Caco-2 (cell line): Measurements from ENCODE around the gene SYTL5. TPM values are rescaled to one million over a fixed set of nuclear protein-coding genes. Genes with fewer than 3 reads are reported as not detected.

Experiments used
- BruUV-seq: library from RNA; stranded (reverse); fragments of 400-500 nt; replicated peaks from 2 replicates; lab custom pipeline; 2021; lab: Mats Ljungman, UMichigan
- CTCF ChIA-PET: fragments of 300-600 bp; sonication (Branson Sonifier 250); formaldehyde crosslinking; loops from one replicate; lab custom pipeline; 2022; ENCODE audit warnings: antibody characterized with exemption; lab: Charles Lee
- POLR2A ChIA-PET: fragments of 300-600 bp; sonication (Branson Sonifier 250); formaldehyde crosslinking; loops from one replicate; lab custom pipeline; 2022; ENCODE audit warnings: antibody characterized with exemption; lab: Charles Lee
- DNase-seq, 2 experiments: peaks; one replicate each; pipeline versions ENCODE4 v3.0.0 to v3.0.0-alpha.2; 2020 to 2022
- H3K27me3 ChIP-seq: replicated peaks from 2 replicates; pipeline ENCODE4 v1.6.0; 2011; ENCODE audit warnings: low read length; ENCODE audit not compliant: control insufficient read depth, insufficient read depth
- H3K36me3 ChIP-seq: 2 replicates; pipeline ENCODE4 v1.5.1; 2011; ENCODE audit warnings: low read length; ENCODE audit not compliant: control insufficient read depth, insufficient read depth
- H3K4me1 ChIP-seq: fragments of 250-450 bp; sonication (Bioruptor Pico); 2 replicates; pipeline ENCODE4 v1.5.1; 2020; ENCODE audit warnings: mild to moderate bottlenecking
- H3K4me3 ChIP-seq: 2 replicates; pipeline ENCODE4 v1.5.1; 2011; ENCODE audit warnings: low read depth, mild to moderate bottlenecking, control low read depth, low read length
- H3K9me3 ChIP-seq: fragments of 250-450 bp; sonication (Bioruptor Pico); 2 replicates; pipeline ENCODE4 v1.5.1; 2020; ENCODE audit warnings: mild to moderate bottlenecking, moderate library complexity
- H3K27ac Mint-ChIP-seq: one replicate; pipeline ENCODE4 v1.8.0; 2022; ENCODE audit warnings: mixed read lengths; ENCODE audit not compliant: unreplicated experiment
- H3K27me3 Mint-ChIP-seq: one replicate; pipeline ENCODE4 v1.8.0; 2022; ENCODE audit warnings: mixed read lengths; ENCODE audit not compliant: insufficient read depth, unreplicated experiment
- H3K36me3 Mint-ChIP-seq: one replicate; pipeline ENCODE4 v1.8.0; 2022; ENCODE audit warnings: mild to moderate bottlenecking, mixed read lengths; ENCODE audit not compliant: insufficient read depth, unreplicated experiment
- H3K4me1 Mint-ChIP-seq: one replicate; pipeline ENCODE4 v1.8.0; 2022; ENCODE audit warnings: low read depth, mixed read lengths; ENCODE audit not compliant: unreplicated experiment
- H3K4me3 Mint-ChIP-seq: one replicate; pipeline ENCODE4 v1.8.0; 2022; ENCODE audit warnings: mild to moderate bottlenecking, moderate library complexity, mixed read lengths; ENCODE audit not compliant: unreplicated experiment
- H3K9me3 Mint-ChIP-seq: one replicate; pipeline ENCODE4 v1.8.0; 2022; ENCODE audit warnings: mixed read lengths; ENCODE audit not compliant: unreplicated experiment
- intact Hi-C: fragments of 100-400 bp; cut with micrococcal nuclease; formaldehyde crosslinking; loops from one replicate; pipeline ENCODE4 v1.10.0; 2022; ENCODE audit not compliant: unreplicated experiment
- total RNA-seq: library from RNA; stranded (reverse); gene quantifications from 2 replicates; pipeline ENCODE4 v1.2.3, GENCODE V29; 2022
- TF ChIP-seq, protein P1 (sequence below), 2 experiments: fragments of 200-600 bp in 1 of 2; IDR thresholded peaks; 1 replicate in 1 of 2; 2 replicates in 1 of 2; pipeline versions ENCODE4 v1.5.1 to v1.8.0; 2011 to 2022; ENCODE audit warnings: antibody characterized with exemption in 1 of 2, control low read depth in 1 of 2, inconsistent platforms in 1 of 2, low read depth in 1 of 2, low read length in 1 of 2, mild to moderate bottlenecking in 1 of 2, moderate library complexity in 1 of 2; ENCODE audit not compliant: insufficient read depth in 1 of 2, severe bottlenecking in 1 of 2, unreplicated experiment in 1 of 2

The SYTL5 gene
- total RNA-seq, 1 experiment from 2014 or later = 8.9 TPM

DNA sequence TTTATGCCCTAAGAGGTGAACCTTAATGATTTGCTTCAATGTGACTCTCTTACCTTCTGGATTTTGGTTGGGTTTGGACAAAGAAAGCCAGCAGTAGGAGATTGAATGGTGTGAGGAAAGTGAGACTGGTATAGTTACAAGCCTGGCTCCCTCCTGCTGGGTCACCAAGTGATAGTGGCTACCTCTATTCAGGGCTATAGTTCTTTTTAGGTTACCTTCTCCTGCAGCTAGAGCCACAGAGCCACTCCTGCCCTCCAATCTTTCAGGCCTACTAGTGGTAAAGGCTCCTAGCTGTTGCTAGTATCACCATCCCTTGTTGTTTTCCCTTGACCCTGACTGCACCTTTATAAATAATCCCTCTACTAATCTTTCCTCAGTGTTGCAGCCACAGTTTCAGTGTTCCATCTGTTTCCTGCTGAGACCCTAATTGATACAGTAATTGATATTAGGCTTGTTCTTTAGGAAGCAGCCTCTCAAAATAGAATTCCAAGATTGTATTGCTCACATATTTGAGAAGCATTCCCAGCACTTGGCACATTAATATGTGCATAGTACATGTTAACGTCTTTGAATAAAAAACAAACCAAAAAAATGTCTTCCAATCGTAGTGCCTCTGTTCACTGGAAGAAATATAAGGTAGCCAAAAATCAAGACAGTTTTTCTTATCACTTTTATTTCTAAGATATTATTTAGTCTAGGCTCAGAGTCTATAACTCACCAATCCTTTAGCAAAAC, 132.0 kb downstream of the SYTL5 start:
- Histone ChIP-seq H3K27me3 (no peaks in the 10 kb centered on the region), H3K4me3 (no peak overlapping the region), H3K9me3 (no peaks in the 10 kb centered on the region), H3K36me3 (no peaks in the 10 kb centered on the region), H3K4me1 (no peaks in the 10 kb centered on the region)
- Mint-ChIP-seq H3K36me3 (no peaks in the 10 kb centered on the region), H3K9me3 (no peaks in the 10 kb centered on the region), H3K27ac (no peak overlapping the region), H3K27me3 (no peaks in the 10 kb centered on the region), H3K4me1 (no peaks in the 10 kb centered on the region), H3K4me3 (no peak overlapping the region)
- intact Hi-C loops = no loop called here
- ChIA-PET CTCF (no interaction called here), POLR2A (no interaction called here)
- DNase-seq = no peak
- BruUV-seq = no TSS peak
- TF ChIP-seq, protein P1, sequence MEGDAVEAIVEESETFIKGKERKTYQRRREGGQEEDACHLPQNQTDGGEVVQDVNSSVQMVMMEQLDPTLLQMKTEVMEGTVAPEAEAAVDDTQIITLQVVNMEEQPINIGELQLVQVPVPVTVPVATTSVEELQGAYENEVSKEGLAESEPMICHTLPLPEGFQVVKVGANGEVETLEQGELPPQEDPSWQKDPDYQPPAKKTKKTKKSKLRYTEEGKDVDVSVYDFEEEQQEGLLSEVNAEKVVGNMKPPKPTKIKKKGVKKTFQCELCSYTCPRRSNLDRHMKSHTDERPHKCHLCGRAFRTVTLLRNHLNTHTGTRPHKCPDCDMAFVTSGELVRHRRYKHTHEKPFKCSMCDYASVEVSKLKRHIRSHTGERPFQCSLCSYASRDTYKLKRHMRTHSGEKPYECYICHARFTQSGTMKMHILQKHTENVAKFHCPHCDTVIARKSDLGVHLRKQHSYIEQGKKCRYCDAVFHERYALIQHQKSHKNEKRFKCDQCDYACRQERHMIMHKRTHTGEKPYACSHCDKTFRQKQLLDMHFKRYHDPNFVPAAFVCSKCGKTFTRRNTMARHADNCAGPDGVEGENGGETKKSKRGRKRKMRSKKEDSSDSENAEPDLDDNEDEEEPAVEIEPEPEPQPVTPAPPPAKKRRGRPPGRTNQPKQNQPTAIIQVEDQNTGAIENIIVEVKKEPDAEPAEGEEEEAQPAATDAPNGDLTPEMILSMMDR (IDR thresholded peaks at IDR 0.05; ENCODE audit: insufficient read depth in 1 of 2, low read depth in 1 of 2, low read length in 1 of 2, severe bottlenecking in 1 of 2, unreplicated experiment in 1 of 2) = no peak

DNA sequence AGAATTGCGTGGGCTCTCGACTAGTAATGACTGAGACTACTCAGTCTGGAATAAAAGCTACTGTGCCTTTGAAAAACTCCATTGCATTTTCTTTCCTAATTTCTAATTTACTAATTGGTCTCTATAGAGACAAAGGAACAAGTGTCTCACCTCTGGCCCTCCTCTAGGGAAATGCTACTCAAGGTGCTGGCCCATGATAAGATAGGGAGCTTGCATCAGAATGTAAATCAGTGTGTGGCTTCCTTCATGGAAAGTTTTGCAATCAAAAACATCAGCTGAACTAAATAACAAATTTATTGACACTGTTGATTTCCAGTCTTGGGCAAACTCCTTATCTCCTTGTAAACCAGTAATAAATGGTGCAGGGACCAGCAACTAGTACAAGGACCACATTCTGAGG, 132.5 kb downstream of the SYTL5 start:
- no peaks in the 10 kb centered on the region for H3K4me1 Mint-ChIP-seq
- no TSS peak for BruUV-seq
- no peaks in the 10 kb centered on the region for H3K9me3 Mint-ChIP-seq
- no peaks in the 10 kb centered on the region for H3K27me3 Mint-ChIP-seq
- no peak for DNase-seq
- ChIA-PET CTCF (no interaction called here), POLR2A (no interaction called here)
- Histone ChIP-seq H3K27me3 (no peaks in the 10 kb centered on the region), H3K9me3 (no peaks in the 10 kb centered on the region), H3K36me3 (no peaks in the 10 kb centered on the region), H3K4me1 (no peaks in the 10 kb centered on the region), H3K4me3 (no peak overlapping the region)
- H3K27ac Mint-ChIP-seq = no peak overlapping the region
- TF ChIP-seq, protein P1 (IDR thresholded peaks at IDR 0.05; ENCODE audit: insufficient read depth in 1 of 2, low read depth in 1 of 2, low read length in 1 of 2, severe bottlenecking in 1 of 2, unreplicated experiment in 1 of 2) = no peak
- intact Hi-C loops = no loop called here
- no peak overlapping the region for H3K4me3 Mint-ChIP-seq
- no peaks in the 10 kb centered on the region for H3K36me3 Mint-ChIP-seq

DNA sequence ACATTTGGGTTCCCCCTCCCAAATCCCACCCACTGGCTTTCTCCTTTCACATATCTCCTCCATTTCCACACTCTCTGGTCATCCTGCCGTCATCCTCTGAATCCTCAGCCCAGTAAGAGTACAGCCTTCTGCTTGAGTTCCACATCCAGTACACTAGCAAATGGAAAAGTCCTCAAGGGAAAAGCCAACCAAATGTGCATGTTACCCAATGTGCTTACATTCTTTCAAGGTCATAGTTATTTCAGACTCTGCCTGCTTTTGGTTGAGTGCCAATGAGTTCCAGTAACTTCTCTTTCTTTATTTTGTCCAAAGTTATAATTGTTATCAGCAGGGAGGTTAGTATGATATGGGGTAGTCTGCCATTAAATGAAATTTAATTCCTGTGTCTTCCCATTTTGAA, 136.3 kb downstream of the SYTL5 start:
- ChIA-PET POLR2A (no interaction called here), CTCF (no interaction called here)
- no peak overlapping the region for H3K4me3 Mint-ChIP-seq
- H3K27me3 Mint-ChIP-seq = no peaks in the 10 kb centered on the region
- BruUV-seq = no TSS peak
- Histone ChIP-seq H3K9me3 (no peaks in the 10 kb centered on the region), H3K36me3 (no peaks in the 10 kb centered on the region), H3K4me3 (no peak overlapping the region), H3K4me1 (no peaks in the 10 kb centered on the region), H3K27me3 (no peaks in the 10 kb centered on the region)
- H3K4me1 Mint-ChIP-seq = no peaks in the 10 kb centered on the region
- TF ChIP-seq, protein P1 (IDR thresholded peaks at IDR 0.05; ENCODE audit: insufficient read depth in 1 of 2, low read depth in 1 of 2, low read length in 1 of 2, severe bottlenecking in 1 of 2, unreplicated experiment in 1 of 2) = no peak
- no peaks in the 10 kb centered on the region for H3K9me3 Mint-ChIP-seq
- no peaks in the 10 kb centered on the region for H3K36me3 Mint-ChIP-seq
- intact Hi-C loops = no loop called here
- no peak overlapping the region for H3K27ac Mint-ChIP-seq
- DNase-seq = no peak
